ENCODE results near the gene PDZD8.

PDZD8 gene

DNA sequence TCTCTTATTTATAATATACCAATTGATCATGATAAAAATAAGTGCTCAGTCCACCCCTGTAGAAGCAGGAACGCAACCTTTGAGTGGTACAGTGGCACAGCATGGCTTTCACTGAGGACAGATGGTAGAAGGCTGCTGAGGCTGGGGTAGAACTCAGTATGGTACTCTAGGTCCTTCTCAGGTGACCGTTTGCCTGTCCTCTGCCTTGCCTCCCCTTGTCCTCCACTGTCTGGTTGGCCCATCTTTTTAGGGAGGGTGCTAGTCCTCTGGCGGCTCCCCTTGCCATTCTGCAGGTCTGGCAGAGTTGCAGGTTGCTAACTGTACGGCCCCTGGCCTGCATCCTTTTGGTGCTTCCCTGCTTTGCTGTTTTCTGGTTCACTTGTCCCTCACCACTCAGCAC, 107.0 kb downstream of the PDZD8 start:
- TF ChIP-seq, protein P1, sequence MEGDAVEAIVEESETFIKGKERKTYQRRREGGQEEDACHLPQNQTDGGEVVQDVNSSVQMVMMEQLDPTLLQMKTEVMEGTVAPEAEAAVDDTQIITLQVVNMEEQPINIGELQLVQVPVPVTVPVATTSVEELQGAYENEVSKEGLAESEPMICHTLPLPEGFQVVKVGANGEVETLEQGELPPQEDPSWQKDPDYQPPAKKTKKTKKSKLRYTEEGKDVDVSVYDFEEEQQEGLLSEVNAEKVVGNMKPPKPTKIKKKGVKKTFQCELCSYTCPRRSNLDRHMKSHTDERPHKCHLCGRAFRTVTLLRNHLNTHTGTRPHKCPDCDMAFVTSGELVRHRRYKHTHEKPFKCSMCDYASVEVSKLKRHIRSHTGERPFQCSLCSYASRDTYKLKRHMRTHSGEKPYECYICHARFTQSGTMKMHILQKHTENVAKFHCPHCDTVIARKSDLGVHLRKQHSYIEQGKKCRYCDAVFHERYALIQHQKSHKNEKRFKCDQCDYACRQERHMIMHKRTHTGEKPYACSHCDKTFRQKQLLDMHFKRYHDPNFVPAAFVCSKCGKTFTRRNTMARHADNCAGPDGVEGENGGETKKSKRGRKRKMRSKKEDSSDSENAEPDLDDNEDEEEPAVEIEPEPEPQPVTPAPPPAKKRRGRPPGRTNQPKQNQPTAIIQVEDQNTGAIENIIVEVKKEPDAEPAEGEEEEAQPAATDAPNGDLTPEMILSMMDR (IDR thresholded peaks at IDR 0.05; ENCODE audit: insufficient read depth, low read depth, low read length, missing control alignments) = no peak
- DNase-seq (ENCODE audit: low read depth) = no peak
- H3K4me3 ChIP-seq (ENCODE audit: low read depth, low read length) = no peak overlapping the region

DNA sequence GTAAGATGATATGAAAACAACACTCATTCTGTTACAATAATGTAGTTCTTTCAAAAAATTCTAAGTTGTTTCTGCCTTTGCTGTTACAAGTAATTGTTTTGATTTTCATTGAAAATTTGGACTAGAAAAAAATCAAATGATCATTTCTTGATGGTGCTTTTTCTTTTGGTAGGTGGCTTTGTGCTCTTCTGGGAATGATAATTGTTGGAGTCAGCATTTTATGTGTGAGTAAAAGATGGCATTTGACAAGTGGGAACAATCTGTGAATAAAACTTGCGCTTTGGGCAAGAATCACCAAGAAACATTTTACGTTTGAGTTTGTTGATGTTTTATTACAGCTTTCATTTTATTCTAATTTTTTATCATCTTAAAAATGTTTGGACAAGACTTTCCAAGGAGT, 108.4 kb downstream of the PDZD8 start:
- TF ChIP-seq, protein P1 (IDR thresholded peaks at IDR 0.05; ENCODE audit: insufficient read depth, low read depth, low read length, missing control alignments) = no peak
- no peak overlapping the region for H3K4me3 ChIP-seq (ENCODE audit: low read depth, low read length)
- DNase-seq (ENCODE audit: low read depth) = no peak

DNA sequence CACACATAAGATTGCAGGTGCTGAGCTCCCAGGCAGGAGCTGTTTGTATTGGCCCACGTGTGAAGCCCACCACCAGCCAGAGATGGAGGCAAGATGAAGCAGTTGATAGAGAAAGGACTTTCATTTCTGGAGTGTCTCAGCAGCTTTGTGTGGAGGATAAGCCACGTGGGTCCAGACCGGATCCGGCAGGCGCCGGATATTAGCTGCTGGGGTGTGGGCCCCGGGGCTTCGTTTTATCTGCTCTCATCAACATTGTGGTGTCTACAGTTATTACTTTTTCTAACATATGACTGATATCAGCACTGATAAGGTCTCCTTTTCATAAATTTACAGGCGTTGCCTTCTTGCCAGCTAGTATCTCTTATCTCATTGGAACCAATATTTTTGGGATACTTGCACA, 108.8 kb downstream of the PDZD8 start:
- TF ChIP-seq, protein P1 (IDR thresholded peaks at IDR 0.05; ENCODE audit: insufficient read depth, low read depth, low read length, missing control alignments) = no peak
- H3K4me3 ChIP-seq (ENCODE audit: low read depth, low read length) = no peak overlapping the region
- DNase-seq (ENCODE audit: low read depth) = no peak

DNA sequence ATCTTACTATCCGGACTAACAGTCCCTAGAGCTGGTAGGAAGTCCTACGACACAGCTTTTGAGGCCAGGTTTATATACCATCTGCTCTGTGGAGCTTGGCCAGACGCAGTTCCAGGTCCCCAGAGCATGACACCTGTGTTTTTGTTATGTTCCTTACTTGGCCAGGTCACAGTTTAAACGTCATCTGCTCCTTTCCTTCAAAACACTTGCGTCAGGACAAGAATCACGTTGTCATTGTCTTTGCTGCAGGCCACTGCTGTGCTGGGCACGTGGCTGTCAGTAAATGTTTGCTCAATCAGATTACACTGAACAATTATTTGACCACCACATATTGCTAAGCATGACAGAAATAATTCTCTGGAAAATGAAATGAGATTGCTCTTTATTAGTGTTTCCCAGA, 110.5 kb downstream of the PDZD8 start:
- TF ChIP-seq, protein P1 (IDR thresholded peaks at IDR 0.05; ENCODE audit: insufficient read depth, low read depth, low read length, missing control alignments) = no peak
- no peak for DNase-seq (ENCODE audit: low read depth)
- H3K4me3 ChIP-seq (ENCODE audit: low read depth, low read length) = no peak overlapping the region

DNA sequence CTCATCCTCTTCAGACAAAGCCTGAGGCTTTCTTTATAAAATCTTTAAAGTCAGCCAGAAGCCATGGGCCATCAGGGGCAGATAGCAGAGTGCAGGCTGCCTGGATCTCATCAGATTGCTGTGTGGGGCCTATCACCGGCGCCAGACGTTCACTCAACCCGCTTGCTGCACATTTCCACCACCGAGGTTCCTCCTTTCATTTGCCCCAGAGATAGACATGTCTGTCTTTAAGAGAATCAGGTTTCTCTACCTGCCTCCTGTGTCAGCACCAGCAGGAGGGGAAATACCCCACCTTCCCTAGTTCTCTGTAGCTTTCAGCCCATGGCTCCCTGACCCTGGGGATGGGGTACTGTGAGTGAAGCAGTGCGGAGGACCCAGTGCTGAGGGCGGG, 112.3 kb downstream of the PDZD8 start:
- DNase-seq (ENCODE audit: low read depth) = no peak
- TF ChIP-seq, protein P1 (IDR thresholded peaks at IDR 0.05; ENCODE audit: insufficient read depth, low read depth, low read length, missing control alignments) = no peak
- no peak overlapping the region for H3K4me3 ChIP-seq (ENCODE audit: low read depth, low read length)

DNA sequence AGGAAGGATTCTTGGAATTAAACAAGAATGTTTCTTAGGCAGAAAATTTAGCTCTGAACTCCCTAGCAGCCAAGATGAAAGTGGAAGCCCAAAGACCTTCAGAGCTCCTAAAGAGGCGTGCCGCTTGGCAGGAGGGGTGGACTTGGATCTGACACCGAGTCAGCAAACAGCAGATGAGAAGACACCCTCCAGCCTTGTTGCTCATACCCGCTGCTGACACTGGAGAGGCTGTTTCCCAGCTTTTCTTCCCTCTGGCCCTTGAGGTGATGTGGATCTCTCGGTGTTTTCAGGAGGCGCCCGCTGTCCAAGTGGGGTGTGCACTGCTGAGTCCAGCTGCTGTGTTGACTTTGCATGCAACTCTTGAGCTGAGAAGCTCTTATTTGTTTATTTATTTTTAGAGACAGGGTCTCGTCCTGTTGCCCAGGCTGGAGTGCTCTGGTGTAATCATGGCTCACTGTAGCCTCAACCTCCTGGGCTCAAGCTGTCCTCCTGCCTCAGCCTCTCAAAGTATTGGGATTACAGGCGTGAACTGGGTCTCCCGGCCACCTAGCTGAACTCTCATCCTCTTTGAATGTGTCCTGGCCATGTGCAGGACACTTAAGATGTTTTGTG, 112.8 kb downstream of the PDZD8 start:
- TF ChIP-seq, protein P1 (IDR thresholded peaks at IDR 0.05; ENCODE audit: insufficient read depth, low read depth, low read length, missing control alignments) = no peak
- H3K4me3 ChIP-seq (ENCODE audit: low read depth, low read length) = no peak overlapping the region
- no peak for DNase-seq (ENCODE audit: low read depth)

DNA sequence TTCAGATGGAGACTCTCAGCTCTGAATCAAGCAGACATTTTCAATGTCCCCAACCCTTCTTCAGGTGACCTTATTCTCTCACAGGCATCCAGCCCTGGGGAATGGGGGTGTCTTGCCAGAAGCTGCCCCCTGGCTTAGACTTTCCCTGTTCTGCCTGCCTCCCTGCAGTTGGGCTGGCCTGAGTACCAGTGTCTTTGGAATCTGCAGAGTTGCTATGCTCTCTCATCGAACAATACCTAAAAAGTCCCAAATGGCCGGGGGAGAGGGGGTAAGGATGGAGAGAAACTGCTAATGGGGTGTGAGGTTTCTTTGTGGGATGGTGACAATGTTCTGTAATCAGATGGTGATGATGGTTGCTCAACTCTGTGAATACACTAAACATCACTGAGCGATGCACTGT, 113.7 kb downstream of the PDZD8 start:
- TF ChIP-seq, protein P1 (IDR thresholded peaks at IDR 0.05; ENCODE audit: insufficient read depth, low read depth, low read length, missing control alignments) = no peak
- DNase-seq (ENCODE audit: low read depth) = no peak
- H3K4me3 ChIP-seq (ENCODE audit: low read depth, low read length) = no peak overlapping the region

All from GM12865 (cell line).